Measurements from ENCODE around the gene ADD1. TPM values are rescaled to one million over a fixed set of nuclear protein-coding genes. Genes with fewer than 3 reads are reported as not detected.

Gene ADD1
- total RNA-seq, 1 experiment from 2014 or later, result 139 TPM

GRCh38 chr4:2925931-2926860 is 82.6 kb downstream of the ADD1 start:
- Histone ChIP-seq H3K4me1 (no peaks in the 10 kb centered on the region), H3K36me3 (peaks cover 22% of the 10 kb centered on the region), H3K27ac (no peak overlapping the region), H3K4me3 (no peak overlapping the region), H3K27me3 (no peaks in the 10 kb centered on the region), H3K9me3 (replicated peaks) (no peaks in the 10 kb centered on the region)
- no peak for DNase-seq

GRCh38 chr4:2927016-2927695 is 83.5 kb downstream of the ADD1 start:
- Histone ChIP-seq H3K27ac (no peak overlapping the region), H3K27me3 (no peaks in the 10 kb centered on the region), H3K4me3 (no peak overlapping the region), H3K36me3 (peaks cover 21% of the 10 kb centered on the region; the same call in 1 of the 2 replicates), H3K9me3 (replicated peaks) (no peaks in the 10 kb centered on the region), H3K4me1 (no peaks in the 10 kb centered on the region)
- DNase-seq, result no peak

DNA sequence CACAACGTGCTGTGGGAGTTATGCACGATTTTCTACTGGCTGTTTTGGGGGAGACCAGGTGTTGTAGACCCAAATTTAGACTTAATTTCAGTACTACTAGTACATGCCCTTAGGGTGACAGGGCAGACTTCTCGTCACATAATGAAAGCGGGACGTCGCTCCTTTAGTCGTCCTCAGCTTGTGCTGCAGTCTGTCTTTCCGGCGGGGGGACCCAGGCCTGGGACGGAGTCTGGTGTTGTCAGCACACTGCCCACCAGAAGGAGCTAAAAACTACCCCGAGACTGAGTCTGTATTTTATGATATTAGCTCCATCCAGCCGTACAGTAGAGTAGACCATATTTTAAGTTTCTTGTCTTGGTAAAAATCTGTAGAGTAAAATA is 84.0 kb downstream of the ADD1 start:
- no peak for DNase-seq
- Histone ChIP-seq H3K27ac (no peak overlapping the region), H3K4me1 (no peaks in the 10 kb centered on the region), H3K27me3 (no peaks in the 10 kb centered on the region), H3K4me3 (no peak overlapping the region), H3K36me3 (peaks cover 18% of the 10 kb centered on the region; the same call in 1 of the 2 replicates), H3K9me3 (replicated peaks) (no peaks in the 10 kb centered on the region)

DNA sequence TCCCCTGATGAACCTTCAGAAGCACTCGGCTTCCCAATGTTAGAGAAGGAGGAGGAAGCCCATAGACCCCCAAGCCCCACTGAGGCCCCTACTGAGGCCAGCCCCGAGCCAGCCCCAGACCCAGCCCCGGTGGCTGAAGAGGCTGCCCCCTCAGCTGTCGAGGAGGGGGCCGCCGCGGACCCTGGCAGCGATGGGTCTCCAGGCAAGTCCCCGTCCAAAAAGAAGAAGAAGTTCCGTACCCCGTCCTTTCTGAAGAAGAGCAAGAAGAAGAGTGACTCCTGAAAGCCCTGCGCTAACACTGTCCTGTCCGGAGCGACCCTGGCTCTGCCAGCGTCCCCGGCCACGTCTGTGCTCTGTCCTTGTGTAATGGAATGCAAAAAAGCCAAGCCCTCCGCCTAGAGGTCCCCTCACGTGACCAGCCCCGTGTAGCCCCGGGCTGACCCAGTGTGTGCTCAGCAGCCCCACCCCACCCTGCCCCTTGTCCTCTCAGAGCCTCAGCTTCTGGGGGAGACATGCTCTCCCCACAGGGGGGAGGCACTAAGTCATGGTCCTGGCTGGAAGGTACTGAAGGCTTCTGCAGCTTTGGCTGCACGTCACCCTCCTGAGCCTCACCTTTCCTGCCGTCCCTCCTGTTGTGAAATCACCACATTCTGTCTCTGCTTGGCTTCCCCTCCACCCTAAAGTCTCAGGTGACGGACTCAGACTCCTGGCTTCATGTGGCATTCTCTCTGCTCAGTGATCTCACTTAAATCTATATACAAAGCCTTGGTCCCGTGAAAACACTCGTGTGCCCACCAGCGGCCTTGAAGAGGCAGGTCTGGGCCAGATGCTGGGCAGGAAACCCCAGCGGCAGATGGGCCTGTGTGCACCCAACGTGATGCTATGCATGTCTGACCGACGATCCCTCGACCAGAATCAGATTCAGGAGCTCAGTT is 84.9 kb downstream of the ADD1 start:
- Histone ChIP-seq H3K9me3 (replicated peaks) (no peaks in the 10 kb centered on the region), H3K4me3 (no peak overlapping the region), H3K27me3 (no peaks in the 10 kb centered on the region), H3K27ac (no peak overlapping the region), H3K36me3 (peaks cover 18% of the 10 kb centered on the region; the same call in 1 of the 2 replicates), H3K4me1 (no peaks in the 10 kb centered on the region)
- no peak for DNase-seq

- Histone ChIP-seq H3K4me3 (no peak overlapping the region), H3K27ac (no peak overlapping the region), H3K9me3 (replicated peaks) (no peaks in the 10 kb centered on the region), H3K36me3 (peaks cover 18% of the 10 kb centered on the region; the same call in 1 of the 2 replicates), H3K27me3 (no peaks in the 10 kb centered on the region), H3K4me1 (no peaks in the 10 kb centered on the region)
- DNase-seq, result no peak
Measured at GRCh38 chr4:2929469-2929868, 85.8 kb downstream of the ADD1 start.

- Histone ChIP-seq H3K36me3 (peaks cover 13% of the 10 kb centered on the region; the same call in 1 of the 2 replicates), H3K27ac (no peak overlapping the region), H3K9me3 (replicated peaks) (no peaks in the 10 kb centered on the region), H3K4me1 (no peaks in the 10 kb centered on the region), H3K4me3 (no peak overlapping the region), H3K27me3 (no peaks in the 10 kb centered on the region)
- no peak for DNase-seq
Measured at GRCh38 chr4:2930135-2930757, 86.6 kb downstream of the ADD1 start.

DNA sequence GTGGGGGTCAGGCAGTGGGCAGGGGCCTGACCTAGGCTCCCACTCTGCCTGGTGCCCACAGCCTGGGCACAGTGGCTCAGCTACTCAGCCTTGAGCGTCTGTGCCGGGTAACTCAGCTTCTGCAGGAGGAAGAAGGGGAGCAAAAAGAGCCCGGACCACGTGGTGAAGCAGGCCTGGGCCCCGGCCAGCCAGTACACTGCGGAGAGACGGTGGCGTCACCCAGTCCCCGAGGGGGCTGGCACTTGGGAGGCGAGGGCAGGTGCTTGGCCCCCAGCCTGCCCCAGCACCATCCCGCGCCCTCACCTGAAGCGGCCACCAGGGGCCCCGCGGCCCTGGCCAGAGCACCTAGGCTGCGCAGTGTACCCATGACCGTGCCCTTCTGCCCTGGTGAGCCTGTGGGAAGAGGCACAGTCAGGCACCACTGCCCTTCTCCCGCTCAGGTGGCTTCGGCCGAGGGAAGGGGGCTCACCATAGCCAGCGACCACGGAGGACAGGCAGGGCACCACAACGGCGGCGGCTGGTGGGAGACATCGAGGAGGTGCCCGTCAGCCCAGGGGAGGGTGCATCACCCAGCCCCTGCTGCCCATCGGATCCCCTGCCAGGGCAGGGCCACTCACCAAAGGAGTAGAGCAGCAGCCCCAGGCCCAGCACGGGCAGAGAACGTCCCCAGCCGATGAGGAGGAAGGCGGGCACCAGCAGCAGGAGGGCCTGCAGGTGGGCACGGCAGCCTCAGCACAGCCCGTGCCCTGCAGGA is 87.3 kb downstream of the ADD1 start:
- no peak for DNase-seq
- no peak overlapping the region for H3K4me3 ChIP-seq
- no peaks in the 10 kb centered on the region for H3K27me3 ChIP-seq
- peaks cover 4% of the 10 kb centered on the region; the same call in 1 of the 2 replicates for H3K4me1 ChIP-seq
- no peaks in the 10 kb centered on the region for H3K9me3 ChIP-seq (replicated peaks)
- no peak overlapping the region for H3K27ac ChIP-seq
- H3K36me3 ChIP-seq, result peaks cover 10% of the 10 kb centered on the region; the same call in 1 of the 2 replicates

DNA sequence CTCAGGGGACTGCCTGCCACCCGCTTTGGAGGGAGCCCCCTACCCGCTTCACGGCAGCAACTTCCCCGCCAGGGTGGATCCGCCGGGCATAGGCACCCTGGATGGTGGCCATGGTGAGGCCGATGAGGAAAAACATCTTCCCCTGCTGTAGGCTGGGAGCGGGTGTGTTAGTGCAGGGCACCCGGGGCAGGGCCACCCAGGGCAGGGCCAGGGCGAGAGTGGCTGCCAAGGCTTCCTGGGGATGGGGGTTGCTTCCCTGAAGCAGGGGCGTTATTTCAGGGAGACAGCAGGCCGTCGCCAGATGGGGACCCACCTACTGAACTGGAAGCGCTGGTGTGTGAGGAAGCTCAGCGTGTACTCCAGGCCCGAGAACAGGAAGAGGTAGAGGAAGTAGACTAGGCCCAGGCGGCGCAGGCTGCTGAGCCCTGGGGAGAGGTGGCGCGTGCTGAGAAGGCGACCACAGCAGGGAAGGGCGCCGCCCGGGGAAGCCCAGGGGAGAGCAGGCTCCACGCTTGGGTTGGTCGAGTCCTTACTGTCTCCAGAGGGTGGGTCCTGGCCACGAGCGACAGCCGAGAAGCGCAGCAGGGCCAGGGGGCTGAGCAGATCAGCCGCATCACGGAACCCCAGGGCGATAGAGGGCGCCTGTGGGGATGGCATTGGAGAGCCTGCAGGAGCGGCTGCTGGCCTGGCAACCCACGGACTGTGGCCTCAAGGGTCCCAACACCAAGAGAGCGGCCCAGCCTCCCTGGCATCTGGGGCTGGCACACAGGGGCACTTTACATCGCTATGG is 88.1 kb downstream of the ADD1 start:
- Histone ChIP-seq H3K27me3 (no peaks in the 10 kb centered on the region), H3K4me3 (no peak overlapping the region), H3K4me1 (peaks cover 10% of the 10 kb centered on the region; the same call in 1 of the 2 replicates), H3K9me3 (replicated peaks) (no peaks in the 10 kb centered on the region), H3K27ac (no peak overlapping the region), H3K36me3 (peaks cover 10% of the 10 kb centered on the region; the same call in 1 of the 2 replicates)
- DNase-seq, result no peak

DNA sequence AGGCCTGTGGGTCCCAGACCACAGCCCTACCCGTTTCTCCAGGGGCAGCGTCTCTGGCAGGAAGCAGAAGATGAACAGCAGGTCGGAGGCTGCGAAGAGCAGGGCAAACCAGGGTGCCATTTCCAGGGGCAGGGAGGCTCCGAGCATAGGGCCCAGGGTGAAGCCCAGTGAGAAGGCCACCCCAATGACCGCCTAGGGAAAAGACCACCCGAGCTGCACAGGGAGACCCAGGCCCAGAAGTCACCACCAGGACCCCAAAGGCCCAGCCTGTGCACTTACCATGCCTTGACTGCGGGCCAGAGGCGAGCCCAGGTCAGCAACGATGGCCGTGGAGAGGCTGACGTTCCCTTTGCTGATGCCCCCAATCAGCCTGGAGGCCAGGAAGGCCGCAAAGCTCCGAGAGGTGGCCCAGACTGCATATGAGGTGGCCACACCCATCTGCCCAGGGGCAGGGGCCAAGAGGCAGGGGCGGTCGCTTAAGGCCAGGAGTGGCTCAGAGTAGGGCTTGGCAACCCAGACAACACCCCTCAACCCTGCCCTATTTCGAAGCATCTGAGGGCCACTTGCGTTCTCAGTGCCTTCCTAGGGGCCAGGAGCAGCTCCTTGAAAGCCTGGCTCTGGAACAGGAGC is 88.8 kb downstream of the ADD1 start:
- H3K27ac ChIP-seq, result no peak overlapping the region
- peaks cover 13% of the 10 kb centered on the region; the same call in 1 of the 2 replicates for H3K36me3 ChIP-seq
- H3K4me3 ChIP-seq, result no peak overlapping the region
- no peaks in the 10 kb centered on the region for H3K9me3 ChIP-seq (replicated peaks)
- no peak for DNase-seq
- no peaks in the 10 kb centered on the region for H3K27me3 ChIP-seq
- H3K4me1 ChIP-seq, result peaks cover 10% of the 10 kb centered on the region; the same call in 1 of the 2 replicates

DNA sequence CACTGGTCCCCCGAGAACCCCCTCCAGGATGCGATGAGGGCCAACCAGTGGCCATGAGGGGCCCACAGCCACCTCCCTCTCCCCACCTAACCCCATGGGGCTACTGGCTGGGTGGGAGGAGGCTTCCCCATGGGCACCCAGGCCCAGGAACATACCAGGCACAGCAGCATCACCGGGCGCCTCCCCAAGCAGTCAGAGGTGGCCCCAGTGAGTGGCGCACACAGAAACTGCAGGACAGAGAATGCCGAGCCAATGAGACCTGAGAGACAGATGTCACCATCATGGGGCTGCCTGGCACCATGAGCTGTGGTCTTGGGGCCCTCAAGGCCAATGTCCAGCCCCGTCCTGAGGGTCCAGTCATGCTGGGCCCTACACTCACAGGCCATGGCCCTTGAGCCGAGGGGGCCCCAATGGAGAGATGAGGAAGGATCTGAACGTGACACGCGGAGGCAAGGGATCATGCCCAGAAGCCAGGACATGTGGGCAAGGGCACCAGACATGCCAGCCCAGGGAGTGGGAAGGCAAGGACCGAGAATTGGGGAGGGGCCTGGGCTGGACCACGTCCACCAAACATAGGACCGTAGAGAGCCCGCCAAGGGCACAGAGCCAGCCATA is 89.4 kb downstream of the ADD1 start:
- Histone ChIP-seq H3K36me3 (peaks cover 15% of the 10 kb centered on the region; the same call in 1 of the 2 replicates), H3K4me1 (peaks cover 10% of the 10 kb centered on the region; the same call in 1 of the 2 replicates), H3K4me3 (no peak overlapping the region), H3K9me3 (replicated peaks) (no peaks in the 10 kb centered on the region), H3K27me3 (no peaks in the 10 kb centered on the region), H3K27ac (no peak overlapping the region)
- no peak for DNase-seq

DNA sequence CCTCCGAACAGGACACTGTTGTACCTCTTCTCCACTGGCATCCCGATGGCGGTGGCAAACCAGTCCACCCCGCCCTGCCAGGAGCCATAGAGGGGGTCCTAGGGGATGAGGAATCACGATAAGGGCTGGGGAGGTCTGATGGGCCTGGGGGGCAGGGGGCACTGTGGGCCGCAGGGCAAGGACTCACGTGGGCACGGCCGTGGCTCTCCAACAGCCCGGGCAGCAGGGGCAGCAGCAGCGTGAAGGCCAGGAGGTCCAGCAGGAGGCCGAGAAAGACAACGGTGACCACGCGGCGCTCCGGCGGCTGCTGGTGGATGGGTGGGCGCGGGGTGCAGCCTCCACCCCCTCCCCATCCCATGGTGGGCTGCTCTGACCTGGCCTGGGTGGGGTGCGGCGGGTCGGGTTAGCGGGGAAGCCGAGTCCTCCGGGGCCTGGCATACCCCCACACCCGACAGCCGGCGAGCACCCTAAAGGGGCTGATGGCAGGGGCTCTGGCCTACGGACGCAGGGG is 90.0 kb downstream of the ADD1 start:
- no peaks in the 10 kb centered on the region for H3K27me3 ChIP-seq
- no peak for DNase-seq
- peaks cover 10% of the 10 kb centered on the region; the same call in 1 of the 2 replicates for H3K4me1 ChIP-seq
- peak overlapping the region; percentile 65 for H3K4me3 ChIP-seq
- peaks cover 17% of the 10 kb centered on the region for H3K36me3 ChIP-seq
- H3K27ac ChIP-seq, result no peak overlapping the region
- no peaks in the 10 kb centered on the region for H3K9me3 ChIP-seq (replicated peaks)
